GM13977 (cell line): ENCODE data around the gene ETS2.

Source experiments
- DNase-seq: peaks from one replicate; pipeline ENCODE4 v3.0.0; 2012; ENCODE audit warnings: low spot score
- in situ Hi-C: fragments of 300-500 bp; cut with MboI; formaldehyde crosslinking; loops from one replicate; pipeline ENCODE4 v1.12.0; 2022; ENCODE audit warnings: low sequenced_read_pairs, low pct_unique_long_range_greater_than_20kb, mixed read lengths, inconsistent platforms; ENCODE audit not compliant: unreplicated experiment
- TF ChIP-seq, protein P1 (sequence below): IDR thresholded peaks from 2 replicates; pipeline ENCODE4 v1.5.1; 2012; ENCODE audit warnings: mild to moderate bottlenecking, control low read depth; ENCODE audit not compliant: insufficient read depth; ENCODE audit errors: extremely low read depth, missing control alignments

ETS2 gene

GRCh38 chr21:38857152-38857825, 51.6 kb downstream of the ETS2 start:
- in situ Hi-C loops, result no loop called here

DNA sequence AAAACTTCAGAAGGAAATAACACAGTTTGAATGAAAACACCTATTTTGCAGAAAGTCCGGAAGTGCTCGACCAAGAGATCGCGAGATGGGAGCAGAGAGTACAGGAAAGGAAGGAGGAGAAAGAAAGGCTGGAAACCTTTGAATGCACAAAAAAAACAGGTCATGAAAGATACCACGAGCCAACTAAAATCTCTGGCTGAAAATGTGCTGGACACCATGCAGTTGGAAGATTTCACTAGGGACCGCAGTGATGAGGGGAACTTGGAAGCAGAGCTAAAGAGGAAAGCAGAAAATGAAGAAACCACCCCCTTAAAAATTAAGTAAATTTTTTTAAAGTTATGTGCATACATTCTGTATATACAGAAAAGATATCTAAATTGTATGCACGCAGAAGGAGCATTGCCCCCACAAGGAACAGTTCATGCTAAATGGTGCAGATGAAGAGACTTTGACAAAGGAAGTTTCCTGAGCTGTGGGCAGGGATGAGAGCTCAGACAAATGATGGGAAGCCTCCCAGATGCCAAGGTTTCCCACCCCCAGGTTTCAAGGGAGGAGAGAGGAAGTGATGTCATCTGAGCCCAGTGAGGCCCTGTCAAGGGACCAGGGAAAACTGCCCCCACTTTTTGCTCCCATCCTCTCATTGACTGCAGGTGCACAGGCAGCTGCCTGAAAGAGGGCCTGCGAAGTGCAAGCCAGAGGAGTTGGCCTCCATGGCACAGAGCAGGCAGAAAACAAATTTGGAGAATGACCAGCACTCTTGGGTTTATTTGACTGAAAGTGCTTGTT, 52.5 kb downstream of the ETS2 start:
- no peak for DNase-seq
- TF ChIP-seq, protein P1, sequence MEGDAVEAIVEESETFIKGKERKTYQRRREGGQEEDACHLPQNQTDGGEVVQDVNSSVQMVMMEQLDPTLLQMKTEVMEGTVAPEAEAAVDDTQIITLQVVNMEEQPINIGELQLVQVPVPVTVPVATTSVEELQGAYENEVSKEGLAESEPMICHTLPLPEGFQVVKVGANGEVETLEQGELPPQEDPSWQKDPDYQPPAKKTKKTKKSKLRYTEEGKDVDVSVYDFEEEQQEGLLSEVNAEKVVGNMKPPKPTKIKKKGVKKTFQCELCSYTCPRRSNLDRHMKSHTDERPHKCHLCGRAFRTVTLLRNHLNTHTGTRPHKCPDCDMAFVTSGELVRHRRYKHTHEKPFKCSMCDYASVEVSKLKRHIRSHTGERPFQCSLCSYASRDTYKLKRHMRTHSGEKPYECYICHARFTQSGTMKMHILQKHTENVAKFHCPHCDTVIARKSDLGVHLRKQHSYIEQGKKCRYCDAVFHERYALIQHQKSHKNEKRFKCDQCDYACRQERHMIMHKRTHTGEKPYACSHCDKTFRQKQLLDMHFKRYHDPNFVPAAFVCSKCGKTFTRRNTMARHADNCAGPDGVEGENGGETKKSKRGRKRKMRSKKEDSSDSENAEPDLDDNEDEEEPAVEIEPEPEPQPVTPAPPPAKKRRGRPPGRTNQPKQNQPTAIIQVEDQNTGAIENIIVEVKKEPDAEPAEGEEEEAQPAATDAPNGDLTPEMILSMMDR, result no peak
- in situ Hi-C loops, result no loop called here

More at GRCh38 chr21:38857152-38857825, 51.6 kb downstream of the ETS2 start:
- no peak for DNase-seq
- TF ChIP-seq, protein P1, result no peak

DNA sequence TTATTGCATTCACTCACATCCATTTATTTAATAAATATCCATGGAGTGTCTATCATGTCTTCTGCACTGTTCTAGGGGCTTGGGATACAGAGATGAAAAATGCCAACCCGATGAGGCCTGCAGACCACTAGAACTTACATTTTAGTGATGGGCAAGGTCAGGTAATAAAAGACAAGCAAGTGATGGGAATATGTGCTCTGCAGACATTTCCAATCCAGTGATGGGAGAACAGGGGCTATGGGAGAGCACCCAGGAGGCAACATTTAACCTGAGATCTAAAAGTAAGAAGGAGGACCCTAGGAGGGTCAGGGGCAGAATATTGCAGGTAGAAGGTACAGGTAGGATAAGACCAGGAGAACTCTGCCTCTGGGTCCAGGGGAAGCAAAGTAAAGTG, 53.1 kb downstream of the ETS2 start:
- DNase-seq, result no peak
- in situ Hi-C loops, result no loop called here
- TF ChIP-seq, protein P1, result no peak

GRCh38 chr21:38859852-38860251, 54.1 kb downstream of the ETS2 start:
- in situ Hi-C loops, result no loop called here
- TF ChIP-seq, protein P1, result no peak

GRCh38 chr21:38861056-38861455, 55.3 kb downstream of the ETS2 start:
- in situ Hi-C loops, result no loop called here
- TF ChIP-seq, protein P1, result no peak
- no peak for DNase-seq

More at GRCh38 chr21:38859852-38860251, 54.1 kb downstream of the ETS2 start:
- DNase-seq, result no peak

DNA sequence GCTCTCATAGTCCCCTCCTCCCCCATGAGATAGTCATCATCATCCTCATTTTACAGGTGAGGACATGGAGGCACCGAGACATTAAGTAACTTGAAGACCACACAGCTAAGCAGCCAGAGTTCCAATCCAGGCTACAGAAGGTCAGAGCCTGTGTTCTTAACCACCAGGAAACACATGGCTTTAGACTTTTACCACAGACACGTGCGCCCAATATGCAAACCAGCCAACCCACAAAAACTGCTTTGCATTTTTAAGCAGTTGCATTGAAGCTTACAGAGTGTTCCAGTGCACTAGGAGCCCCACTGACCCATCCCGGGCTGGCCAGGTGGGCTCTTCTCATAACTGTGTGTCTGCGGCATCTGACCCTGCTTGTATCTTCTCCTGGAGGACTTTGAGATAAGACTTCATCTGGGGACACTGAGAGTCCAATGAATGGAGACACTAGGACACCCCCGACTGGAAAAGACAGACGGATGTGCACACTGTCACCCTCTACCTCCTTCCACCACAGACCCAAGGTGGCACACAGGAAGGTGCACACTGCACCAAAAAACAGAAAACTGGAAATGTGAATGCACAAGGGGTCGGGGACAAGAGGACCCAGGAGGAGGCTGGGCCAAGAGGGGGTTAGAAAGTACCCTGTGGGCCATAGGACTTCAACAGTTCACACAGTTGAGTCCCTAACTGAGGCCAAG, 56.4 kb downstream of the ETS2 start:
- in situ Hi-C loops, result no loop called here
- TF ChIP-seq, protein P1, result no peak
- DNase-seq, result no peak
